Esophagus squamous epithelium (tissue), 4 donors: Measurements from ENCODE around the gene TBC1D3G.
"Not testable (repeated sequence)": the region's sequence is repeated elsewhere in the genome, so short reads cannot be mapped to it uniquely, and the experiment has no call there.

Experiments used
- POLR2A ChIP-seq, 4 donors: fragments of 450-650 bp; IDR thresholded peaks; one replicate each; pipeline ENCODE4 v1.6.1; 2017; ENCODE audit warnings: antibody characterized with exemption in 4 of 4, mild to moderate bottlenecking in 4 of 4, moderate library complexity in 3 of 4
- TF ChIP-seq, protein P1 (sequence below), 6 experiments: fragments of 450-650 bp in 4 of 6; fragments of 200-600 bp in 2 of 6; sonication (generic) in 2 of 6; IDR thresholded peaks; one replicate each; pipeline ENCODE4 v1.5.1; 2016 to 2019; ENCODE audit warnings: antibody characterized with exemption in 6 of 6, mild to moderate bottlenecking in 4 of 6, moderate library complexity in 4 of 6

DNA sequence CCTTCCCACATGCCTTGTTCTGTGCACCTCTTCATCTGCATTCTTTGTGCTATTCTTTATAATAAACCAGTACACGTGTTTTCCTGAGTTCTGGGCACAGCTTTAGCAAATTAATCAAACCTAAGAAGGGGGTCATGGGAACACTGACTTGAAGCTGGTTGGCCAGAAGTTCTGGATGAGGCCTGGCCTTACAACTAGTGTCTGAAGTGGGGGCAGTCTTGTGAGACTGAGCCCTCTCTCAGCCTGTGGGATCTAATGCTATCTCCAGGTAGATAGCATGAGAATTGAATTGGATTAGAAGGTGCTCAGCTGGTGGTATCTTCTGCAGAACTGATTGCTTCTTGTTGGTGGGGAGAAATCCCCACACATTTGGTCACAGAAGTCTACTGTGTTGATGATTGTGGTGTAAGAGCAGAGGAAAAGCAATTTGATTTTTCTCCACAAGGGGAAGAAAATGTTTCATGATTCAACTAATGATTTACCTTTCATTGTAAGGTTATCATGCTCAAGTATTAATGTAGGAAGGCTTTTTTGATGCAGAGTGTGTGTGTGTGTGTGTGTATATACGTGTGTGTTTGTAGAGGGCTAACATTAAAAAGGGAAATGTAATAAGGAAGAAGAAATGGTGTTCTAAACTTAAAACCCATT, 33.6 kb upstream of the TBC1D3G start:
- TF ChIP-seq, protein P1, sequence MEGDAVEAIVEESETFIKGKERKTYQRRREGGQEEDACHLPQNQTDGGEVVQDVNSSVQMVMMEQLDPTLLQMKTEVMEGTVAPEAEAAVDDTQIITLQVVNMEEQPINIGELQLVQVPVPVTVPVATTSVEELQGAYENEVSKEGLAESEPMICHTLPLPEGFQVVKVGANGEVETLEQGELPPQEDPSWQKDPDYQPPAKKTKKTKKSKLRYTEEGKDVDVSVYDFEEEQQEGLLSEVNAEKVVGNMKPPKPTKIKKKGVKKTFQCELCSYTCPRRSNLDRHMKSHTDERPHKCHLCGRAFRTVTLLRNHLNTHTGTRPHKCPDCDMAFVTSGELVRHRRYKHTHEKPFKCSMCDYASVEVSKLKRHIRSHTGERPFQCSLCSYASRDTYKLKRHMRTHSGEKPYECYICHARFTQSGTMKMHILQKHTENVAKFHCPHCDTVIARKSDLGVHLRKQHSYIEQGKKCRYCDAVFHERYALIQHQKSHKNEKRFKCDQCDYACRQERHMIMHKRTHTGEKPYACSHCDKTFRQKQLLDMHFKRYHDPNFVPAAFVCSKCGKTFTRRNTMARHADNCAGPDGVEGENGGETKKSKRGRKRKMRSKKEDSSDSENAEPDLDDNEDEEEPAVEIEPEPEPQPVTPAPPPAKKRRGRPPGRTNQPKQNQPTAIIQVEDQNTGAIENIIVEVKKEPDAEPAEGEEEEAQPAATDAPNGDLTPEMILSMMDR (IDR thresholded peaks at IDR 0.05): not testable (repeated sequence)
- not testable (repeated sequence) for TF ChIP-seq POLR2A (IDR thresholded peaks at IDR 0.05)
